Spleen (tissue), 11 donors: ENCODE measurements around the gene VPS18. TPM values are rescaled to one million over a fixed set of nuclear protein-coding genes. Genes with fewer than 3 reads are reported as not detected.

Source experiments
- DNase-seq: peaks from one replicate; pipeline ENCODE4 v3.0.0-alpha.2; 2020
- H3K27ac ChIP-seq, 8 donors: fragments of 200-600 bp; sonication (generic) in 7 of 8; 1 replicate in 4 of 8; 2 replicates in 4 of 8; pipeline versions ENCODE4 v1.5.0 to v1.8.0; 2016 to 2021; ENCODE audit warnings: inconsistent platforms in 4 of 8, mild to moderate bottlenecking in 4 of 8, moderate library complexity in 1 of 8
- H3K27me3 ChIP-seq, 7 donors: fragments of 200-600 bp; sonication (generic) in 6 of 7; replicated peaks in 1 of 7; 1 replicate in 4 of 7; 2 replicates in 3 of 7; pipeline versions ENCODE4 v1.5.0 to v1.8.0; 2016 to 2021; ENCODE audit warnings: inconsistent platforms in 3 of 7, mild to moderate bottlenecking in 1 of 7
- H3K36me3 ChIP-seq, 6 donors: fragments of 200-600 bp; sonication (generic) in 5 of 6; 1 replicate in 4 of 6; 2 replicates in 2 of 6; pipeline versions ENCODE4 v1.5.0 to v1.8.0; 2016 to 2021; ENCODE audit warnings: inconsistent platforms in 2 of 6
- H3K4me1 ChIP-seq, 6 donors: fragments of 200-600 bp; sonication (generic) in 5 of 6; 1 replicate in 3 of 6; 2 replicates in 3 of 6; pipeline versions ENCODE4 v1.5.0 to v1.8.0; 2016 to 2021; ENCODE audit warnings: inconsistent platforms in 3 of 6
- H3K4me3 ChIP-seq, 8 donors: fragments of 200-600 bp; sonication (generic) in 7 of 8; 1 replicate in 4 of 8; 2 replicates in 4 of 8; pipeline versions ENCODE4 v1.5.0 to v1.8.0; 2016 to 2021; ENCODE audit warnings: inconsistent platforms in 4 of 8, mild to moderate bottlenecking in 4 of 8, moderate library complexity in 2 of 8
- H3K9me3 ChIP-seq, 8 donors: fragments of 200-600 bp; sonication (generic) in 7 of 8; 1 replicate in 4 of 8; 2 replicates in 4 of 8; pipeline versions ENCODE4 v1.5.0 to v1.8.0; 2016 to 2021; ENCODE audit warnings: inconsistent platforms in 4 of 8
- POLR2A ChIP-seq, 3 donors: fragments of 450-650 bp; IDR thresholded peaks; one replicate each; pipeline ENCODE4 v1.5.1; 2017; ENCODE audit warnings: antibody characterized with exemption in 3 of 3, mild to moderate bottlenecking in 1 of 3
- POLR2AphosphoS5 ChIP-seq, 3 donors: sonication (generic); formaldehyde crosslinking; IDR thresholded peaks; one replicate each; pipeline ENCODE4 v1.5.1; 2017; ENCODE audit warnings: antibody characterized with exemption in 3 of 3
- WGBS, 5 donors: extraction: QIAGEN DNeasy Blood & Tissue Kit in 3 of 5; methylation state at CpG; one replicate each; pipeline versions ENCODE4 v1.1.5 to v1.1.7; 2013 to 2018; 5-methylcytosine and 5-hydroxymethylcytosine counted together
- intact Hi-C: fragments of 100-400 bp; cut with DNase I; formaldehyde crosslinking; loops from one replicate; pipeline ENCODE4 v1.15.0; 2023; ENCODE audit warnings: low total_unique reads
- polyA plus RNA-seq, 3 donors: library from polyadenylated mRNA; stranded (reverse); fragments of 200-250 nt; gene quantifications; one replicate each; pipeline ENCODE4 v1.2.1, GENCODE V29; 2013
- total RNA-seq, 7 donors: library from RNA; depleted of rRNA in 3 of 7; stranded (reverse); fragments of >200 nt in 3 of 7; fragmentation: NEBNext Ultra II Directional in 4 of 7; extraction: Animal tissue kit (Norgen Biotek cat#: 25700) in 4 of 7; gene quantifications; one replicate each; pipeline versions ENCODE4 v1.1.0 to v1.2.1, GENCODE V29; 2016 to 2021
- TF ChIP-seq, protein P1 (sequence below), 11 experiments: fragments of 200-600 bp in 7 of 11; fragments of 450-650 bp in 4 of 11; sonication (generic) in 4 of 11; IDR thresholded peaks in 8 of 11; conservative IDR thresholded peaks in 3 of 11; 1 replicate in 7 of 11; 2 replicates in 4 of 11; pipeline versions ENCODE4 v1.4.0 to v1.8.0; 2016 to 2021; ENCODE audit warnings: antibody characterized with exemption in 11 of 11, inconsistent platforms in 4 of 11, mild to moderate bottlenecking in 1 of 11
- donor health status: healthy with polysubstance abuse.
- donor health status: DM: no; HTN: no; CAD: no; lungs with moderate emphysema.
- donor health status: DM: no; HTN: no; CAD: no.
- donor health status: Bipolar disorder and iron deficiency.
- donor health status: healthy.
- donor health status: DM: no; HTN: no; CAD: no.
- donor health status: DM: yes; HTN: yes; CAD: no.

Gene VPS18
- total and polyA plus RNA-seq, 10 donors = 7.2 to 29.1 (median 22.3) TPM

DNA sequence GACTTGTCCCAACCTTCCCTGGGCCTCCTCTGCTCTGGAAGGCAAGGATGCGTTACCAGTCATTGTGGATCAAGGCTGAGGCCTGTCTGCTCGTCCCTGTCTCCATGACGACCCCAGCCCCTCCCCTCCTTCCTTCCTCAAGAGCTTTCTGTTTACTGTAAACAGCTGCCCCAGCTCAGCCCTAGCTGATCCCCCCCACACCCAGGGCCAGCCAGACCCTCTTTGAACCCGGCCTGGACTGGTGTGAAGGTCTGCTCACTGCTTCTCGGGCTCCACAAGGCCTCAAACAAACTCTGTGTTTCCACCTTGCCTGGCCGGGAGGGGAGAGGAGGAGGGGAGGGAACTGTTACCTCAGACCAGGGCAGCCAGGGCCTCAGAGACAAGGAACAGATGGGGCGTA, 16.9 kb downstream of the VPS18 start:
- TF ChIP-seq, protein P1, sequence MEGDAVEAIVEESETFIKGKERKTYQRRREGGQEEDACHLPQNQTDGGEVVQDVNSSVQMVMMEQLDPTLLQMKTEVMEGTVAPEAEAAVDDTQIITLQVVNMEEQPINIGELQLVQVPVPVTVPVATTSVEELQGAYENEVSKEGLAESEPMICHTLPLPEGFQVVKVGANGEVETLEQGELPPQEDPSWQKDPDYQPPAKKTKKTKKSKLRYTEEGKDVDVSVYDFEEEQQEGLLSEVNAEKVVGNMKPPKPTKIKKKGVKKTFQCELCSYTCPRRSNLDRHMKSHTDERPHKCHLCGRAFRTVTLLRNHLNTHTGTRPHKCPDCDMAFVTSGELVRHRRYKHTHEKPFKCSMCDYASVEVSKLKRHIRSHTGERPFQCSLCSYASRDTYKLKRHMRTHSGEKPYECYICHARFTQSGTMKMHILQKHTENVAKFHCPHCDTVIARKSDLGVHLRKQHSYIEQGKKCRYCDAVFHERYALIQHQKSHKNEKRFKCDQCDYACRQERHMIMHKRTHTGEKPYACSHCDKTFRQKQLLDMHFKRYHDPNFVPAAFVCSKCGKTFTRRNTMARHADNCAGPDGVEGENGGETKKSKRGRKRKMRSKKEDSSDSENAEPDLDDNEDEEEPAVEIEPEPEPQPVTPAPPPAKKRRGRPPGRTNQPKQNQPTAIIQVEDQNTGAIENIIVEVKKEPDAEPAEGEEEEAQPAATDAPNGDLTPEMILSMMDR (IDR thresholded peaks at IDR 0.05 in 8 of 11, conservative IDR thresholded peaks at IDR 0.05 in 3 of 11) = no peak
- no peak for TF ChIP-seq POLR2AphosphoS5 (IDR thresholded peaks at IDR 0.05)
- no peak for TF ChIP-seq POLR2A (IDR thresholded peaks at IDR 0.05)
- H3K27ac ChIP-seq = peak overlapping the region; percentile 15 to 92 (median 50)
- H3K4me1 ChIP-seq = peaks cover 15 to 71% (median 42%) of the 10 kb centered on the region in 6 donors

GRCh38 chr15:40911693-40912092, 17.4 kb downstream of the VPS18 start:
- H3K9me3 ChIP-seq = no peaks in the 10 kb centered on the region
- peak overlapping the region in 1 of 8 donors; percentile 92 for H3K27ac ChIP-seq
- WGBS, 5 donors = 55 to 88% (median 81%) methylated on average over 2 of the region's 2 CpGs
- no peak for DNase-seq
- no peak for TF ChIP-seq POLR2AphosphoS5 (IDR thresholded peaks at IDR 0.05)
- TF ChIP-seq, protein P1 (IDR thresholded peaks at IDR 0.05 in 8 of 11, conservative IDR thresholded peaks at IDR 0.05 in 3 of 11) = no peak
- no peak for TF ChIP-seq POLR2A (IDR thresholded peaks at IDR 0.05)
- H3K4me1 ChIP-seq = peaks cover 14 to 71% (median 38%) of the 10 kb centered on the region in 6 donors
- no peaks in the 10 kb centered on the region for H3K27me3 ChIP-seq
- H3K4me3 ChIP-seq = no peak overlapping the region
- no peaks in the 10 kb centered on the region for H3K36me3 ChIP-seq
- intact Hi-C loops = no loop called here

More for the DNA sequence above, 16.9 kb downstream of the VPS18 start:
- intact Hi-C loops = no loop called here
- no peaks in the 10 kb centered on the region for H3K9me3 ChIP-seq
- no peaks in the 10 kb centered on the region for H3K27me3 ChIP-seq
- no peak overlapping the region for H3K4me3 ChIP-seq
- DNase-seq = no peak
- WGBS, 5 donors = 47 to 60% (median 51%) methylated on average over 7 of the region's 7 CpGs
- no peaks in the 10 kb centered on the region for H3K36me3 ChIP-seq

DNA sequence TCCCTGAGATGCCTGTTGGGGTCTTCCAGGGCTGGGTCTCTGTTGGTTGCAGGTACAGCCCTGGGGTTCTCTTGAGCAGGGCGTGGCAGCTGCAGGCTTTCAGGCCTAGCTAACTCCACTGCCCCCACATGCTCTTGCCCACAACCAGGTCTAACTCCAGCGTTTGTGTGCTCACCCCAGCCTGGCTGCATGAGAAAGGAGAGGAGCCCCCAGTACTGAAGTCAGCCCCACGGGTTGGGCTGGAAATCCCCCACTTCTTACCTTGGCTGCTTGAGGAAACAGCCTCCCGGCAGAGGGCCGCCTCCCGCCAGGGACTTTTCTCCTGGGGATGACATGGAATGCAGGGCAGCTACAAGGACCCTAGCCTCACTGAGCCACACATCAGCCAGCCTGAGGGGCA, 18.2 kb downstream of the VPS18 start:
- Histone ChIP-seq H3K4me1 (peaks cover 9 to 69% (median 31%) of the 10 kb centered on the region in 6 donors), H3K4me3 (no peak overlapping the region), H3K36me3 (no peaks in the 10 kb centered on the region), H3K9me3 (no peaks in the 10 kb centered on the region), H3K27ac (no peak overlapping the region), H3K27me3 (no peaks in the 10 kb centered on the region)
- whole genome bisulfite sequencing, 5 donors = 44 to 68% (median 60%) methylated on average over 5 to 6 of the region's 6 CpGs
- intact Hi-C loops = no loop called here
- no peak for DNase-seq
- TF ChIP-seq, protein P1 (IDR thresholded peaks at IDR 0.05 in 8 of 11, conservative IDR thresholded peaks at IDR 0.05 in 3 of 11) = no peak
- TF ChIP-seq POLR2A (IDR thresholded peaks at IDR 0.05) (no peak), POLR2AphosphoS5 (IDR thresholded peaks at IDR 0.05) (no peak)

- Histone ChIP-seq H3K27ac (no peak overlapping the region), H3K4me1 (peaks cover 7 to 69% (median 33%) of the 10 kb centered on the region in 6 donors), H3K27me3 (no peaks in the 10 kb centered on the region), H3K4me3 (no peak overlapping the region), H3K9me3 (no peaks in the 10 kb centered on the region), H3K36me3 (no peaks in the 10 kb centered on the region)
- intact Hi-C loops = no loop called here
- WGBS, 5 donors = 93 to 97% (median 95%) methylated on average over 12 of the region's 12 CpGs
- DNase-seq = no peak
- TF ChIP-seq POLR2A (IDR thresholded peaks at IDR 0.05) (no peak), POLR2AphosphoS5 (IDR thresholded peaks at IDR 0.05) (no peak)
- TF ChIP-seq, protein P1 (IDR thresholded peaks at IDR 0.05 in 8 of 11, conservative IDR thresholded peaks at IDR 0.05 in 3 of 11) = no peak
These were observed 19.8 kb downstream of the VPS18 start for GRCh38 chr15:40914013-40914412.
